ENCODE data around the gene PER1. TPM values are rescaled to one million over a fixed set of nuclear protein-coding genes. Genes with fewer than 3 reads are reported as not detected.
A peak's percentile ranks its signal among the peaks of the same experiment; 100 is the strongest.

PER1 gene
- total and polyA plus RNA-seq, 2 donors from 2014 or later: 25.2 to 161 TPM

- Histone ChIP-seq H3K27ac (ENCODE audit: low read depth in 2 of 2, low read length in 2 of 2) (no peak overlapping the region), H3K4me3 (ENCODE audit: low read length in 3 of 3) (peak overlapping the region; percentile 35 to 43 (median 36)), H3K36me3 (ENCODE audit: control insufficient read depth in 2 of 3, insufficient read depth in 3 of 3, low read length in 3 of 3) (no peaks in the 10 kb centered on the region), H3K27me3 (ENCODE audit: control insufficient read depth, insufficient read depth, low read length) (peaks cover 18% of the 10 kb centered on the region), H3K9ac (ENCODE audit: low read length in 3 of 3) (peak overlapping the region in 1 of 3 donors; percentile 15), H3K4me1 (ENCODE audit: control insufficient read depth in 2 of 3, insufficient read depth in 2 of 3, low read depth in 1 of 3, low read length in 3 of 3) (peaks cover 3 to 47% (median 29%) of the 10 kb centered on the region in 3 donors), H3K9me3 (ENCODE audit: control insufficient read depth in 2 of 3, insufficient read depth in 1 of 3, low read length in 3 of 3) (no peaks in the 10 kb centered on the region)
- FAIRE-seq (no peak), DNase-seq (peak in 4 of 5 donors; percentile 44 to 85 (median 56))
- intact Hi-C loops (cut with DNase I): loop anchor here (10.0 kb wide), 1 partner anchor 62 kb away; no protein-coding TSS in a partner anchor
- no peak for TF ChIP-seq CTCF (IDR thresholded peaks at IDR 0.05; ENCODE audit: borderline replicate concordance, extremely low read depth, insufficient read depth)
Observed at GRCh38 chr17:8122924-8123694, 29.1 kb downstream of the PER1 start.

- TF ChIP-seq CTCF (IDR thresholded peaks at IDR 0.05; ENCODE audit: borderline replicate concordance, extremely low read depth, insufficient read depth): no peak
Observed at GRCh38 chr17:8122422-8122923, 29.7 kb downstream of the PER1 start.

GRCh38 chr17:8121681-8122421 lies 30.4 kb downstream of the PER1 start:
- no peak for FAIRE-seq

More at GRCh38 chr17:8122422-8122923, 29.7 kb downstream of the PER1 start:
- no peak for FAIRE-seq
- H3K27ac ChIP-seq (ENCODE audit: low read depth in 2 of 2, low read length in 2 of 2): no peak overlapping the region
- H3K4me1 ChIP-seq (ENCODE audit: control insufficient read depth in 2 of 3, insufficient read depth in 2 of 3, low read depth in 1 of 3, low read length in 3 of 3): peaks cover 3 to 53% (median 30%) of the 10 kb centered on the region in 3 donors
- intact Hi-C loops (cut with DNase I): loop anchor here (10.0 kb wide), 1 partner anchor 62 kb away; no protein-coding TSS in a partner anchor
- peaks cover 19% of the 10 kb centered on the region for H3K27me3 ChIP-seq (ENCODE audit: control insufficient read depth, insufficient read depth, low read length)
- DNase-seq: peak in 3 of 5 donors; percentile 25 to 53 (median 36)
- peak overlapping the region in 2 of 3 donors; percentile 15 to 18 for H3K9ac ChIP-seq (ENCODE audit: low read length in 3 of 3)
- no peaks in the 10 kb centered on the region for H3K36me3 ChIP-seq (ENCODE audit: control insufficient read depth in 2 of 3, insufficient read depth in 3 of 3, low read length in 3 of 3)
- H3K4me3 ChIP-seq (ENCODE audit: low read length in 3 of 3): peak overlapping the region; percentile 33 to 36 (median 35)
- H3K9me3 ChIP-seq (ENCODE audit: control insufficient read depth in 2 of 3, insufficient read depth in 1 of 3, low read length in 3 of 3): no peaks in the 10 kb centered on the region

More at GRCh38 chr17:8121681-8122421, 30.4 kb downstream of the PER1 start:
- Histone ChIP-seq H3K9ac (ENCODE audit: low read length in 3 of 3) (peak overlapping the region in 1 of 3 donors; percentile 15), H3K4me1 (ENCODE audit: control insufficient read depth in 2 of 3, insufficient read depth in 2 of 3, low read depth in 1 of 3, low read length in 3 of 3) (peaks cover 3 to 52% (median 30%) of the 10 kb centered on the region in 3 donors), H3K9me3 (ENCODE audit: control insufficient read depth in 2 of 3, insufficient read depth in 1 of 3, low read length in 3 of 3) (no peaks in the 10 kb centered on the region), H3K36me3 (ENCODE audit: control insufficient read depth in 2 of 3, insufficient read depth in 3 of 3, low read length in 3 of 3) (no peaks in the 10 kb centered on the region), H3K27me3 (ENCODE audit: control insufficient read depth, insufficient read depth, low read length) (peaks cover 21% of the 10 kb centered on the region), H3K4me3 (ENCODE audit: low read length in 3 of 3) (peak overlapping the region in 2 of 3 donors; percentile 35 to 36), H3K27ac (ENCODE audit: low read depth in 2 of 2, low read length in 2 of 2) (no peak overlapping the region)
- DNase-seq: peak; percentile 66 to 86 (median 82)
- intact Hi-C loops (cut with DNase I): loop anchor here (10.0 kb wide), 1 partner anchor 63 kb away; no protein-coding TSS in a partner anchor
- peak; percentile 57 for TF ChIP-seq CTCF (IDR thresholded peaks at IDR 0.05; ENCODE audit: borderline replicate concordance, extremely low read depth, insufficient read depth)
